NCI-H69 (cell line): ENCODE measurements around the gene APOL2.
"Not testable (repeated sequence)": the region's sequence is repeated elsewhere in the genome, so short reads cannot be mapped to it uniquely, and the experiment has no call there.

ENCODE experiments used
- DNase-seq: peaks from one replicate; lab custom pipeline; 2025; lab: John Stamatoyannopoulos, UW

The APOL2 gene

DNA sequence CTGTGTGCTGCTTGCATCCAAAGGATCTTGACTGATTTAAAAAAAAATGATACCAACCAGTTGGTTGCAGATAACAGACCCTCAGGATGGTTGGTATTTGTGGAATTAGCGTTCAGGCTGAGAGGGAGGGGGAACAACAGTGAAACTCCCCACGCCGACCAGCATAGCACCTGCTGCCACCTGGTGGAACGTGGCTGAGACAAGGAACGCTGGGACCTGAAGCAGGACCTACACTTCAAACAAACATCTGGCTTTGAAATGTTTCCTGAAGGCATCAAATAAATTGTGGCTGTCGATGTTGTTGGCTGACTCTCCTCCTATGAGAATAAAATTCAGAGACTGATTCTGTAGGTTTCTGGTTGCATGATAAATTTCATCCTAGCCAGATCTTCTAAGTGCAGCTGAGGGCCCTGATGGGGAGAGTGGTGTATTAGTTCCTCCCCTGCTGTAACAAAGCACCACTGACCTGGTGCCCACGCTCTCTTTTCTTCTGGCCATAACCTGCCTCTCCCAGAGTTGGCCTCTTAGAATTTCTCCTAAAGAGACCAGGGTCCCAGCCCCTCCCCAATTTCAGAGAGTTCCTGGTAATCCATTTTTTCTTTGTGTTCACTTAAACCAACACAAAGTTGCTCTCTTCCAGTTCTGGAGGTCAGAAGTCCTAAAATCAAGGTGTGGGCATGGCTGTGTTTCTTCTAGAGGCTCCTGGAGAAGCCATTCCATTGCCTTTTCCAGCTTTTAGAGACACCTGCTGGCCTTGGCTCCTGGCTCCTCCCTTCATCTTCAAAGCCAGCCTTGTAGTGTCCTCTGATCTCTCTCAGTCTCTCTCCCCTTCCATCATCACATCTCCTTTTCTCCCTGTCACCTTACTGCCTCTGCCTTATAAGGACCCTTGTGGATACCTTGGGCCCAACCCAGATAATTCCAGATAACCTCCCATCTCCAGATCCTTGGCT lies 17.3 kb downstream of the APOL2 start:
- peak; percentile 76 for DNase-seq

DNA sequence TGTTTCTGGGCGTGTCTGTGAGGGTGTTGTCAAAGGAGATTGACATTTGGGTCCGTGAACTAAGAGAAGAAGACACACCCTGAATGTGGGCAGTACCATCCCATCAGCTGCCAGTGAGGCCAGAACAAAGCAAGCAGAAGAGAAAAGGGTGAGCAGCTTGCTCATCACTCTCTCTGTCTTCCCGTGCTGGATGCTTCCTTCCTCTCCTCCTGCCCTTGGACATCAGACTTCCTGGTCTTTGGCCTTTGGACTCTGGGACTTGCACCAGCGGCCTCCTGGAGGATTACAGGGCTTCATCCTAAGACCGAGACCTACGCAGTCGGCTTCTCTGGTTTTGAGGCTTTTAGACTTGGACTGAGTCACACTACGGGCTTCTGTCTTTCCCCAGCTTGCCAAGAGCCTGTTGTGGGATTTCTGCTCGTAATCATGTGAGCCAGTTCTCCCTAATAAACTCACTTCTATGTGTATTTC lies 18.8 kb downstream of the APOL2 start:
- peak; percentile 92 for DNase-seq

- DNase-seq: no peak
Observed at GRCh38 chr22:36218648-36219193, 20.6 kb downstream of the APOL2 start.

- DNase-seq: peak; percentile 87
Observed at GRCh38 chr22:36215981-36216380, 23.3 kb downstream of the APOL2 start.

DNA sequence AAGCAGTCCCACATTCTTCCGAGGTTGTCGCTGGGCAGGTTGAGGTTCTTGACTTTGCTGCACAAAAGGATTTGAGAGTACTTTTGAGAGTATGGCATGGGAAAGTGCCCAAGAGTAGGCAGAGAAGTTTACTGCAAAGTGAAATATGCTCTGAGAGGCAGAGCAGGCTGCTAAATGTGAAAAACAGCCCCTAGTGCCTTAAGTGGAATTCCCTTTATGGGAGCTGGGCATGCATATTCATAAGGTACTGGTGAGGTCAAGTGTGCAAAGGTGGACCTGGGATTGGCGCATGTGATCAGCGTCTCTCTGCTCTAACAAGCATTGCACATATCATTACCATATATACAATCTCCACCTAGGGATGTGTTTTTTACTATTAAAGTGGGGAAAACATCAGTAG lies 25.7 kb downstream of the APOL2 start:
- no peak for DNase-seq

GRCh38 chr22:36212901-36213300 lies 26.4 kb downstream of the APOL2 start:
- DNase-seq: no peak

DNA sequence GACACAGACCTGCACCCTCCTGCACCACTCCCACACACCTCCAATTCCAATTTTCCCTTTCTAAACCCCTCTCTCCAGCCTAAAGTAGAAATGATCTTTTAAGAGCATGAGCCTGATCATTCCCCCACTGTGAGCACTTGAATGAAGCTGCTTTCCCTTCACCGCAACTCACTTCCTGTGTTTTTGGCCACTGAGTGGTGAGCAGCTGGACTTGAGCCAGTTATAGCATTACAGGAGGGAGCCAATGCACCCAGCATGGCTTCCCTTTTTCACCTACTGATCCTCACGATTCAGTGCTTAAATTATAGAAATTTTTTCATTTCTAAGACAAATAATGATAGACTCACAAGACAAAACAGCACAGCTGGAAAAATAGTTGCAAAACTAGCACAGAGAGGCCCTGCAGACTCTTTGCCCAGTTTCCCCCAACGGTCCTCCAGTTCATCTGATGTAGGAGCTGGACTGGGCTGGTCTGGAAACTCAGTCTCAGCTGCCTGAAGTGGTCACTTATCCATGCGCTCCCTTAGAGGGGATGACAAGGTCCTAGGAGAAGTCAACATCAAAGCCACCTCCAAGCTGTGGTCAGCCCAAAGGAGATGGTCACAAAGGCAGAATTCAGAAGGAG lies 28.0 kb downstream of the APOL2 start:
- DNase-seq: peak; percentile 81

GRCh38 chr22:36210224-36210623 lies 29.1 kb downstream of the APOL2 start:
- DNase-seq: no peak

GRCh38 chr22:36209488-36209908 lies 29.8 kb downstream of the APOL2 start:
- DNase-seq: not testable (repeated sequence)

GRCh38 chr22:36208914-36209313 lies 30.4 kb downstream of the APOL2 start:
- DNase-seq: no peak

DNA sequence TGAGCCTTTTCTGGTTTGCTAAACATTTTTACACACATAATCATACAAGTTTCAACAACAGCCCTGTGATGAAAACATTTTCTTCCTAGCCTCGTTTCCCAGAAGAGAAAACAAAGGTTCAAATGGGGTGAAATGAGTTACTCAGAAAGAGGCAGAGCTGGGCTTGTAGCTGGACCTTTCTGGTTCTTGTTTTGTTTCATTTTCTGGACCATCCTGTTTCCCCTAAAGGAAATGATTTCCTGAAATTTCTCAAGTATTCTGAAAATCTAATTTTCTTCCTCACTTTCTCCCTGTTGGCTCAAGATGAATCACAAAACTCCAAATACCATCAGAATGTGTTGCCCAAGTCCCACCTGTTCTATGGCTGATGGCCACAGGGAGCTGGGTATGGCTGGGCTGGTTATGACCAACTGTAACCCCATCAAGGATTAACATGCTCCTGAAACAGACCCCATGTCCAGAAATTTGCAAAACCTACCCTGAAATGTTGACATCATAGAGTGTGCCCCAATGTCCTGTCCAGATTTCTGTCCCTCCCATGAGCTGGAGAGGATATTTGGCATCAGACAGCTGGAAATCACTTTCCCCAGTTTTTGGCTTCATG lies 31.1 kb downstream of the APOL2 start:
- DNase-seq: no peak

GRCh38 chr22:36206255-36206654 lies 33.1 kb downstream of the APOL2 start:
- no peak for DNase-seq

DNA sequence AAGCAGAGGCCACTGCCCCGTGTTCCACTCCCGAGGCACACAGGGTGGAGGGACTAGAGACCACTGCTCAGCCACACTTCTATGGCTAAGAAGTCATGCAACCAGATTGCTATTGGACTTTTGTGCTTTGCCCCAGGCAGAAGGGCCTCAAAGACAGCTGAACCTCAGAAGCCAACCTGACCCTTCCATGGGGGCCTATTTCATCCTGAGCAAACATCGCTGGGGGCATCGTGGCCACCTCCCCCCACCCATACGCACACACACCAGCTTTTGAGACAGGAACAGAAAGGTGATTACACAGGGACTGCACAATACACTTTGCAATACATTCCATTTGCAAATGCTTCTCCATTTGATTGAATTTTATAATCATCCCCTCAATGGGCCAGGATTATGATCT lies 33.8 kb downstream of the APOL2 start:
- DNase-seq: not testable (repeated sequence)

DNA sequence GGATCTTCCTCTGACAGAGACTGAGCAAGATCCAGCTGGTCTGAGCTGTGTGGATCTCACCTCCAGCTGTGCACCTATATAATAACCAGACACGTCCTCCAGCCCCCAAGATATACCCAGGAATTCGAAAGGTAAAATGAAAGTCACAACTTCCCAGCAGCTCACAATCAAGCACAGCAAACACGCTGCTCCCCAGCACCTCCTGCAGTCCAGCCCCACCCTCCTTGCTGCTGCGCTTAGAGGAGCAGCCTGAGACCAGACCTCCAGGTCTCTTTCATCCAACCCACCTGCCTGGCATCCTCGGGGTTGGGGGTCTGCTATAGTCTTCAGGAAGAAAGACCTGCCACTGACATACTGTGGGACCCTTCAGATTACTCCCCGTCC lies 34.7 kb downstream of the APOL2 start:
- peak; percentile 15 for DNase-seq

DNA sequence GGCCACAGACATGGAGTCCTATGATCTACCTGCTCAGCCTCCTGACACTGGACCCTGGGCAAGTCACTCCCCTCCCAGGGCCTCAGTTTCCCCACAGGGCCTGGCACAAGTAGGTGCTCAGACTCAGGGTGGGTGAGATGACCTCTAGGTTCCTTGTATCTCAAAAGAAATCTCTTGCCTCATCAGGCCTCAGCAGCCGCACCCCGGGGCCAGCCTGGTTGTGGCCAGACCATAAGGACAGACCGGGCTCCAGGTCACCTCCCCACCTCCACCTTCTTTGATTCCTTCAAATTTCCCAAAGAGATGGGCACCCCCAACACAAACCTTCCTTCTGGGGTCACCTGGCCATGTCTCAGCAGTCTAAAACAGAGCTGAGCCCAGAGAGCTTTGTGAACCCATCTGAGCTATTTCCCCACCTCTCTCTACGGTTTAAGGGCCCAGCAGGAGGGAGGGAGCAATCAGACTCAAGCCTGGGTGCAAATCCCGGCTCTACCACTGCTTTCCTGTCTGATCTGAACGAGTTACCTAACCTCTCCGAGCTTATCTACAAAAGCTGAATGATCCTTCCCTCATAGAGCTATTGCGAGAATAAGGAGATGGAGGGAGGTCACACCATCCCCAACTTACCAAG lies 35.2 kb downstream of the APOL2 start:
- no peak for DNase-seq

DNA sequence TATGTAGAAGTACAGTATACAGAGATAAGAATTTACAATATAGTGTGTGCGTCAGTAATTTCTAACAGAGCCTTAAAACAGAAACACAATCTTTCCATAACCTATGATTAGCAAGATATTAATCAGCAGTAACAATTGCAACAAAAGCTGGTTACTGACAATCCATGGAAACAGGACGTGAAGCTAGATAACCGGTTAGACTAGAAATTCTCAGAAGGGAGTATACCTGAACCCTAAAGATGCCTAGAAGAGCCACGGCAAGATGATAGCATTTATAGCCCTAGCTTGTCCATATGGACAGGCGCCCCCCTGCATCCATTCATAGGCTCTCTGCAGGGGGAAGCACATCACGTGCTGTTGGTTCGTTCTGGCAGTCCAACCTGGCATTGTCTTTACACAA lies 35.9 kb downstream of the APOL2 start:
- DNase-seq: peak; percentile 62

- DNase-seq: peak; percentile 90
Observed at GRCh38 chr22:36202906-36203305, 36.4 kb downstream of the APOL2 start.

DNA sequence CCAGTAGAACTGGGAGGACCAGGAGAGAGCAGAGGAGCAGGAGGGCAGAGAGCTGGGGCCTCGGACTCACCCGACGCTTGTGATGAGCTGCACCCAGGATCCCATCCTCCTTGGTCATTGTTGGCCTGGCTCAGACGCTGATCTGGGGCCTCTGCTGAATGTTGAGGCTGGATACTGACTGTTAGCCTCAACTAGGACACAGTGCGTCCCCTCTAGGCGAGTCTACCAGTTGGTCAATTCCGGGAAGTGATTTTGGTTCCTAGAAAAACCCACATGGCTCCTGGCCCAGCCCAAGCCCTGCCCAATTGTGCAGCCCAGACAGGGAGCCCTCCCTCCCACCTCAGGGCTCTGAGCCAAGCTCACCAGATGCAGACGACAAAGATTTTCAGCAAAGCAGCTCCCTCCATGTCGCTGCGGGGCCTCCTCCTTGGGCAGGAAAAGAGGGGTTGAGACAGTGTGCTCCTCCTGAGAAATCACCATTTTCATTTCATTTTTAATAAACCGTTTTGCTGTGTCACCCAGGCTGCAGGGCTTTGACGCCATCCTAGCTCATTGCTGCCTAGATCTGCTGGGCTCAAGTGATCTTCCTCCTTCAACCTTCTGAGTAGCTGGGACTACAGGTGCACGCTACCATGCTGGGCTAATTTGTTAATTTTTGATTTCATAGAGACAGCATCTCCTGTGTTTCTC lies 37.6 kb downstream of the APOL2 start, which contains the start of gene APOL4:
Gene APOL4 (minus strand): TSS at position 180 of the 690 bp plus-strand sequence. CDS start 75 bp downstream, at position 105.
- DNase-seq: peak; percentile 88

DNA sequence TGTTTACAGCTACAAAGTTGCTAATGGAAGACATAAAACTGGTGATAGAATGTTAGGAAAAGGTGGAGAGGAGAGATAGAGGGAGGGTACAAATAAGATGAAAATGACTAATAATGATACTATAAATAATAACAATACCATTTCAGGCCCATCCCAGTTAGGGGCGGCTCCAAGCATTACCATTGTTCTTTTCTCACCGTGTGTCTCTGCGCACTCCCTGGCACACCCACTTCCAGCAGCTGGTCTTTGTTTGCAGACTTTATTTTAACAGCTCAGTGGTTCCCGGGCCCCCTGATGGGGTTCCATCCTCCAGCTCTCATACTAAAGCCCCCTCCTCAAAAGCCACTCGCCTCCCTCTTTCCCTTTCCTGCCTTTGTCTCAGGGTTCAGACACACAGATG lies 38.3 kb downstream of the APOL2 start:
- DNase-seq: not testable (repeated sequence)

DNA sequence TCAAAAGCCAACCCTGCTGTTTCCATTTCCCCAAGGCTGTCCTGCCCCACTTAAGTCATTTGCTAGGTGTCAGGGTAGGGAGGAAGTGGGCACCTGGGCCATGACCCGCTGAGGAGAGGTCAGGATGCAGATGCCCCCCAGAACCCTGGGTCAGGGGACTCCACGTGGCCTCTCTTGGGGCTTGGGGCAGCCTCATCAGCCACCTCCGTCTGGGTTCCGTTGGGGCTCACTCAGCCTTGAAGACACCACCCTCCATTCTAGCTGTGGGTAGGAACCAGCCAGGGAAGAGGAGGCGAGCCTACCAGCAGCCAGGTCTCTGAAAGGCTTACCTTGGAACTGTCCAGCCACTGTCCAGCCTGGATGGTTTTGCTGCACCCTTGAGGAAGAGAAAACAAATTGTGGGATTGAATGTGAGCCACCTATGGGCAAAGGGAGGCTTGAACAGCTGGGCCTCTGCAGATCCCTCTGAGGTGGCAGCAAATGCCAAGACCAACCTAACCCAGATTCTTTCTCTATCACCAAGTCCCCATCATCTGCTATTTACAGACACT lies 40.3 kb downstream of the APOL2 start:
- DNase-seq: no peak

DNA sequence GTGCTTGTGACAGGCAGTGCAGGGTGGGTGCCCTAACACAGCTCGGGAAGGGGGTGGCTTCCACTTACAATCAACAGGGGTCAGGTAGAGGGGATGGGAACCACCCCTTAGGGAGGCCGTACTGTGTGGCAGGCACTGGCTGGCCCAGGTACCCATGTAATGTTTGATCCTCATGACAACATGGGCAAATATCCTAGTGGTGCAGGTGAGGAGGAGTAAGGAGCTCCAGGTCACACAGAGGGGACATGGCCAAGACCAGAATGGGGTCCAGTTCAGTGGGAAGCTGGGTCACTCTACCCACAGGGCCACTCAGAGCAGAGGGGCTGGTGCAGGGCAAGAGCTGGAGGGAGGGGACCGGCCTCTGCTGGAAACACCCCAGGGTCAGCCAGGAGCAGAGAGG lies 40.8 kb downstream of the APOL2 start:
- DNase-seq: no peak
